Measurements from ENCODE around the gene DNAJB11.

DNA sequence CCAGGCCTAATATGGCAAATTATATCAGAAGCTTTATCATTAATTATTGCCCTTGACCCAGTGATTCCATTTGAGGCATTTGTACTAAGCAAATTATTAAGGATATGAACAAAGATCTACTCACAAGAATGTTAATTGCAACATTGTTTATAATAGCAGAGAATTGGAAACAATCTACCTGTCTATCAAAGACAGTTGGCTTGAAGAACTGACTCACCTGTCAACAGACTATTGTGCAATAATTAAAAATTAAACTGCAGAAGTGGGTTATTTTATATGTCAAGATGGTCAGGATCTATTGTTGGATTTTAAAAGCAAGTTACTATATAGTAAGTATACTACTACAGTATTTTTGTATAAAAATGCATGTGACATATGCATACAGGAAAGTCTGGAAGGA is 63.0 kb downstream of the DNAJB11 start:
- TF ChIP-seq, protein P1, sequence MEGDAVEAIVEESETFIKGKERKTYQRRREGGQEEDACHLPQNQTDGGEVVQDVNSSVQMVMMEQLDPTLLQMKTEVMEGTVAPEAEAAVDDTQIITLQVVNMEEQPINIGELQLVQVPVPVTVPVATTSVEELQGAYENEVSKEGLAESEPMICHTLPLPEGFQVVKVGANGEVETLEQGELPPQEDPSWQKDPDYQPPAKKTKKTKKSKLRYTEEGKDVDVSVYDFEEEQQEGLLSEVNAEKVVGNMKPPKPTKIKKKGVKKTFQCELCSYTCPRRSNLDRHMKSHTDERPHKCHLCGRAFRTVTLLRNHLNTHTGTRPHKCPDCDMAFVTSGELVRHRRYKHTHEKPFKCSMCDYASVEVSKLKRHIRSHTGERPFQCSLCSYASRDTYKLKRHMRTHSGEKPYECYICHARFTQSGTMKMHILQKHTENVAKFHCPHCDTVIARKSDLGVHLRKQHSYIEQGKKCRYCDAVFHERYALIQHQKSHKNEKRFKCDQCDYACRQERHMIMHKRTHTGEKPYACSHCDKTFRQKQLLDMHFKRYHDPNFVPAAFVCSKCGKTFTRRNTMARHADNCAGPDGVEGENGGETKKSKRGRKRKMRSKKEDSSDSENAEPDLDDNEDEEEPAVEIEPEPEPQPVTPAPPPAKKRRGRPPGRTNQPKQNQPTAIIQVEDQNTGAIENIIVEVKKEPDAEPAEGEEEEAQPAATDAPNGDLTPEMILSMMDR (IDR thresholded peaks at IDR 0.05): no peak
- TF ChIP-seq POLR2A (IDR thresholded peaks at IDR 0.05): no peak

All from lower leg skin (tissue), 3 donors.